CD4-positive, alpha-beta memory T cell (primary cell): ENCODE measurements around the gene CSNK2A1. TPM values are rescaled to one million over a fixed set of nuclear protein-coding genes. Genes with fewer than 3 reads are reported as not detected.

Experiments used
- CTCF ChIA-PET: fragments of 350-600 bp; sonication (Branson Sonifier 250); formaldehyde crosslinking; loops from one replicate; lab custom pipeline; 2021; ENCODE audit warnings: inconsistent platforms; ENCODE audit not compliant: partially characterized antibody; lab: Charles Lee
- POLR2A ChIA-PET: fragments of 350-600 bp; sonication (Branson Sonifier 250); formaldehyde crosslinking; loops from one replicate; lab custom pipeline; 2021; ENCODE audit not compliant: partially characterized antibody; lab: Charles Lee
- DNase-seq, 5 donors: peaks; one replicate each; pipeline versions ENCODE4 v3.0.0 to v3.0.0-alpha.2; 2020 to 2022; ENCODE audit warnings: mixed read lengths in 1 of 5
- H3K27ac ChIP-seq: one replicate; pipeline ENCODE4 v1.7.0; 2013; ENCODE audit warnings: low read depth, low read length
- H3K27me3 ChIP-seq: 2 replicates; pipeline ENCODE4 v1.7.0; 2013; ENCODE audit warnings: mild to moderate bottlenecking, low read length, moderate library complexity; ENCODE audit not compliant: insufficient read depth
- H3K36me3 ChIP-seq: 2 replicates; pipeline ENCODE4 v1.7.0; 2013; ENCODE audit warnings: mild to moderate bottlenecking, low read length, moderate library complexity; ENCODE audit not compliant: insufficient read depth
- H3K4me1 ChIP-seq: 2 replicates; pipeline ENCODE4 v1.7.0; 2013; ENCODE audit warnings: mild to moderate bottlenecking, low read length, moderate library complexity; ENCODE audit not compliant: insufficient read depth
- H3K4me3 ChIP-seq, 2 donors: one replicate each; pipeline ENCODE4 v1.7.0; 2013; ENCODE audit warnings: low read length in 2 of 2, mild to moderate bottlenecking in 1 of 2
- H3K9me3 ChIP-seq, 2 donors: one replicate each; pipeline ENCODE4 v1.7.0; 2013; ENCODE audit warnings: low read length in 2 of 2, control low read depth in 1 of 2; ENCODE audit not compliant: control insufficient read depth in 1 of 2
- H3K27ac Mint-ChIP-seq, 7 donors: one replicate each; pipeline ENCODE4 v1.8.0; 2020 to 2021; ENCODE audit warnings: mixed read lengths in 7 of 7, mild to moderate bottlenecking in 6 of 7, inconsistent platforms in 3 of 7, moderate library complexity in 3 of 7
- H3K27me3 Mint-ChIP-seq, 2 donors: one replicate each; pipeline ENCODE4 v1.8.0; 2020 to 2021; ENCODE audit warnings: mixed read lengths in 2 of 2
- H3K36me3 Mint-ChIP-seq, 2 donors: one replicate each; pipeline ENCODE4 v1.8.0; 2020 to 2021; ENCODE audit warnings: mixed read lengths in 2 of 2, inconsistent platforms in 1 of 2, mild to moderate bottlenecking in 1 of 2
- H3K4me1 Mint-ChIP-seq, 4 donors: one replicate each; pipeline ENCODE4 v1.8.0; 2020 to 2021; ENCODE audit warnings: mixed read lengths in 4 of 4, mild to moderate bottlenecking in 1 of 4
- H3K4me3 Mint-ChIP-seq, 8 donors: one replicate each; pipeline ENCODE4 v1.8.0; 2020 to 2021; ENCODE audit warnings: mixed read lengths in 8 of 8, mild to moderate bottlenecking in 7 of 8, moderate library complexity in 6 of 8, inconsistent platforms in 3 of 8
- H3K9me3 Mint-ChIP-seq, 8 donors: one replicate each; pipeline ENCODE4 v1.8.0; 2020 to 2021; ENCODE audit warnings: mixed read lengths in 8 of 8, mild to moderate bottlenecking in 5 of 8, inconsistent platforms in 3 of 8, moderate library complexity in 1 of 8
- intact Hi-C: fragments of 100-400 bp; cut with micrococcal nuclease; formaldehyde crosslinking; loops from one replicate; pipeline ENCODE4 v1.15.1; 2023
- polyA plus RNA-seq, 2 donors: library from polyadenylated mRNA; unstranded; fragments of 300-500 nt; fragmentation: Illumina TruSeq; gene quantifications; one replicate each; pipeline ENCODE4 v1.2.3, GENCODE V29; 2021
- total RNA-seq, 2 experiments: library from RNA; stranded (reverse); gene quantifications; one replicate each; pipeline ENCODE4 v1.2.3, GENCODE V29; 2021

CSNK2A1 gene
- total and polyA plus RNA-seq, 4 experiments from 2014 or later = 45.2 to 87.8 (median 64.9) TPM

GRCh38 chr20:564192-564591 is 20.6 kb upstream of the CSNK2A1 start:
- H3K27ac ChIP-seq = no peak overlapping the region
- H3K4me1 Mint-ChIP-seq = peaks cover 0 to 5% (median 2%) of the 10 kb centered on the region in 4 donors
- no peak for DNase-seq
- H3K4me3 Mint-ChIP-seq = no peak overlapping the region
- no peaks in the 10 kb centered on the region for H3K9me3 ChIP-seq
- peaks cover 11 to 19% of the 10 kb centered on the region in 2 donors for H3K27me3 Mint-ChIP-seq
- no peaks in the 10 kb centered on the region for H3K36me3 ChIP-seq
- H3K9me3 Mint-ChIP-seq = peaks cover 0 to 2% (median 0%) of the 10 kb centered on the region in 8 donors
- CTCF ChIA-PET = interaction anchor here (2.7 kb wide), 1 partner anchor 81 kb away, joined by 10 read pairs; no protein-coding TSS in a partner anchor
- H3K4me1 ChIP-seq = no peaks in the 10 kb centered on the region
- POLR2A ChIA-PET = no interaction called here
- intact Hi-C loops = loop anchor here (10.0 kb wide), 1 partner anchor 171 kb away; no protein-coding TSS in a partner anchor
- no peaks in the 10 kb centered on the region for H3K27me3 ChIP-seq
- no peaks in the 10 kb centered on the region for H3K36me3 Mint-ChIP-seq
- H3K4me3 ChIP-seq = no peak overlapping the region
- H3K27ac Mint-ChIP-seq = no peak overlapping the region

GRCh38 chr20:563187-563586 is 19.6 kb upstream of the CSNK2A1 start:
- no peaks in the 10 kb centered on the region for H3K36me3 ChIP-seq
- H3K27me3 Mint-ChIP-seq = peaks cover 8 to 19% of the 10 kb centered on the region in 2 donors
- peaks cover 0 to 5% (median 2%) of the 10 kb centered on the region in 4 donors for H3K4me1 Mint-ChIP-seq
- H3K27ac ChIP-seq = no peak overlapping the region
- POLR2A ChIA-PET = no interaction called here
- no peaks in the 10 kb centered on the region for H3K36me3 Mint-ChIP-seq
- H3K4me1 ChIP-seq = no peaks in the 10 kb centered on the region
- no peak overlapping the region for H3K27ac Mint-ChIP-seq
- H3K9me3 ChIP-seq = no peaks in the 10 kb centered on the region
- no peak overlapping the region for H3K4me3 Mint-ChIP-seq
- DNase-seq = no peak
- CTCF ChIA-PET = interaction anchor here (0.9 to 2.7 kb wide), 4 partner anchors 9 to 82 kb away, joined by 3 to 10 read pairs (median 4); no protein-coding TSS in a partner anchor
- peaks cover 0 to 2% (median 0%) of the 10 kb centered on the region in 8 donors for H3K9me3 Mint-ChIP-seq
- no peaks in the 10 kb centered on the region for H3K27me3 ChIP-seq
- intact Hi-C loops = loop anchor here (10.0 kb wide), 1 partner anchor 172 kb away; no protein-coding TSS in a partner anchor
- no peak overlapping the region for H3K4me3 ChIP-seq

- H3K36me3 Mint-ChIP-seq = no peaks in the 10 kb centered on the region
- no peak overlapping the region for H3K4me3 Mint-ChIP-seq
- intact Hi-C loops = loop anchor here (10.0 kb wide), 1 partner anchor 172 kb away; no protein-coding TSS in a partner anchor
These were observed 18.8 kb upstream of the CSNK2A1 start for GRCh38 chr20:562232-562897.

GRCh38 chr20:561437-562231 is 18.0 kb upstream of the CSNK2A1 start:
- ChIA-PET POLR2A (no interaction called here), CTCF (interaction anchor here (1.0 to 1.1 kb wide), 2 partner anchors 53 to 106 kb away, joined by 3 read pairs; no protein-coding TSS in a partner anchor)
- no peak overlapping the region for H3K4me3 ChIP-seq
- no peak overlapping the region for H3K27ac ChIP-seq
- DNase-seq = peak in 4 of 5 donors; percentile 8 to 29 (median 20)
- H3K36me3 ChIP-seq = no peaks in the 10 kb centered on the region
- intact Hi-C loops = loop anchor here (1.0 to 10.0 kb wide), 3 partner anchors 84 to 173 kb away; no protein-coding TSS in a partner anchor
- Mint-ChIP-seq H3K36me3 (no peaks in the 10 kb centered on the region), H3K4me3 (peak overlapping the region in 2 of 8 donors; percentile 19 to 21), H3K27ac (peak overlapping the region in 1 of 7 donors; percentile 83), H3K4me1 (peaks cover 0 to 5% (median 2%) of the 10 kb centered on the region in 4 donors), H3K9me3 (no peaks in the 10 kb centered on the region), H3K27me3 (peaks cover 5 to 18% of the 10 kb centered on the region in 2 donors)
- no peaks in the 10 kb centered on the region for H3K9me3 ChIP-seq
- no peaks in the 10 kb centered on the region for H3K27me3 ChIP-seq
- no peaks in the 10 kb centered on the region for H3K4me1 ChIP-seq

More at GRCh38 chr20:562232-562897, 18.8 kb upstream of the CSNK2A1 start:
- DNase-seq = no peak
- Mint-ChIP-seq H3K27me3 (peaks cover 7 to 19% of the 10 kb centered on the region in 2 donors), H3K4me1 (peaks cover 0 to 5% (median 2%) of the 10 kb centered on the region in 4 donors), H3K27ac (no peak overlapping the region), H3K9me3 (peaks cover 0 to 2% (median 0%) of the 10 kb centered on the region in 8 donors)
- H3K4me3 ChIP-seq = no peak overlapping the region
- no peaks in the 10 kb centered on the region for H3K27me3 ChIP-seq
- no peak overlapping the region for H3K27ac ChIP-seq
- ChIA-PET CTCF (interaction anchor here (1.0 to 1.4 kb wide), 3 partner anchors 10 to 105 kb away, joined by 3 to 4 read pairs (median 3); no protein-coding TSS in a partner anchor), POLR2A (no interaction called here)
- no peaks in the 10 kb centered on the region for H3K4me1 ChIP-seq
- no peaks in the 10 kb centered on the region for H3K36me3 ChIP-seq
- no peaks in the 10 kb centered on the region for H3K9me3 ChIP-seq

- peaks cover 0 to 5% (median 2%) of the 10 kb centered on the region in 4 donors for H3K4me1 Mint-ChIP-seq
- H3K9me3 Mint-ChIP-seq = no peaks in the 10 kb centered on the region
These were observed 17.1 kb upstream of the CSNK2A1 start for GRCh38 chr20:560680-561079.

GRCh38 chr20:558117-558516 is 14.5 kb upstream of the CSNK2A1 start:
- peaks cover 0 to 5% (median 2%) of the 10 kb centered on the region in 4 donors for H3K4me1 Mint-ChIP-seq
- H3K9me3 Mint-ChIP-seq = no peaks in the 10 kb centered on the region
- CTCF ChIA-PET = no interaction called here
- POLR2A ChIA-PET = no interaction called here
- Histone ChIP-seq H3K36me3 (no peaks in the 10 kb centered on the region), H3K27ac (no peak overlapping the region), H3K9me3 (no peaks in the 10 kb centered on the region), H3K4me3 (no peak overlapping the region), H3K27me3 (no peaks in the 10 kb centered on the region), H3K4me1 (no peaks in the 10 kb centered on the region)
- no peaks in the 10 kb centered on the region for H3K36me3 Mint-ChIP-seq
- peak overlapping the region in 1 of 8 donors; percentile 24 for H3K4me3 Mint-ChIP-seq
- no peak for DNase-seq
- peaks cover 21 to 29% of the 10 kb centered on the region in 2 donors for H3K27me3 Mint-ChIP-seq
- intact Hi-C loops = no loop called here
- H3K27ac Mint-ChIP-seq = no peak overlapping the region

More at GRCh38 chr20:560680-561079, 17.1 kb upstream of the CSNK2A1 start:
- H3K27me3 ChIP-seq = no peaks in the 10 kb centered on the region
- H3K4me1 ChIP-seq = no peaks in the 10 kb centered on the region
- H3K27ac ChIP-seq = no peak overlapping the region
- H3K4me3 ChIP-seq = no peak overlapping the region
- no peak for DNase-seq
- no peaks in the 10 kb centered on the region for H3K36me3 Mint-ChIP-seq
- ChIA-PET CTCF (interaction anchor here (1.1 kb wide), 1 partner anchor 52 kb away, joined by 3 read pairs; no protein-coding TSS in a partner anchor), POLR2A (no interaction called here)
- intact Hi-C loops = loop anchor here (1.0 to 10.0 kb wide), 3 partner anchors 85 to 174 kb away; no protein-coding TSS in a partner anchor
- H3K36me3 ChIP-seq = no peaks in the 10 kb centered on the region
- H3K9me3 ChIP-seq = no peaks in the 10 kb centered on the region
- no peak overlapping the region for H3K27ac Mint-ChIP-seq
- peaks cover 9 to 22% of the 10 kb centered on the region in 2 donors for H3K27me3 Mint-ChIP-seq
- no peak overlapping the region for H3K4me3 Mint-ChIP-seq
